GM12878 (cell line): ENCODE results near the gene ESRRB. TPM values are rescaled to one million over a fixed set of nuclear protein-coding genes. Genes with fewer than 3 reads are reported as not detected.

Experiments
- ATAC-seq: fragments of 200-7000 bp; cut with Tn5 transposase; 3 replicates; pipeline ENCODE4 v1.9.1; 2020; ENCODE audit warnings: mild to moderate bottlenecking, moderate library complexity
- BruUV-seq: library from RNA; stranded (reverse); fragments of 400-500 nt; replicated peaks from 2 replicates; lab custom pipeline; 2021; lab: Mats Ljungman, UMichigan
- CTCF ChIA-PET: fragments of 300-600 bp; sonication (Branson Sonifier 250); formaldehyde crosslinking; extraction: SDS; loops from one replicate; lab custom pipeline; 2021; ENCODE audit warnings: inconsistent platforms; lab: Yijun Ruan, JAX
- POLR2A ChIA-PET: fragments of 350-600 bp; formaldehyde crosslinking; extraction: SDS; loops from one replicate; lab custom pipeline; 2021; ENCODE audit warnings: inconsistent platforms; lab: Charles Lee
- RAD21 ChIA-PET: fragments of 300-600 bp; sonication (Branson Sonifier 250); formaldehyde crosslinking; loops from one replicate; lab custom pipeline; 2023; ENCODE audit warnings: antibody characterized with exemption; ENCODE audit not compliant: unreplicated experiment; lab: Charles Lee
- SMC1A ChIA-PET: fragments of 300-600 bp; sonication (Branson Sonifier 250); formaldehyde crosslinking; loops from one replicate; lab custom pipeline; 2023; ENCODE audit not compliant: unreplicated experiment, uncharacterized antibody; lab: Charles Lee
- DNase-seq: peaks from one replicate; pipeline ENCODE4 v3.0.0-alpha.2; 2011; ENCODE audit warnings: low read depth, low spot score
- FAIRE-seq: peaks from 3 replicates; lab custom pipeline; 2011; peaks lifted over from hg19 to GRCh38; lab: Jason Lieb, UNC
- H2AFZ ChIP-seq: 2 replicates; pipeline ENCODE4 v1.6.0; 2011; ENCODE audit warnings: low read depth, low read length, control low read depth; ENCODE audit not compliant: control insufficient read depth
- H3K27ac ChIP-seq: 2 replicates; pipeline ENCODE4 v1.5.1; 2011; ENCODE audit warnings: control low read depth; ENCODE audit not compliant: control insufficient read depth, insufficient read depth
- H3K27me3 ChIP-seq, 2 experiments: replicated peaks in 1 of 2; 2 replicates each; pipeline versions ENCODE4 v1.6.0 to v1.6.1; 2011; ENCODE audit warnings: low read length in 1 of 2; ENCODE audit not compliant: control insufficient read depth in 2 of 2, insufficient read depth in 2 of 2
- H3K36me3 ChIP-seq, 2 experiments: 2 replicates each; pipeline ENCODE4 v1.5.1; 2011; ENCODE audit warnings: low read length in 1 of 2; ENCODE audit not compliant: control insufficient read depth in 2 of 2, insufficient read depth in 2 of 2
- H3K4me1 ChIP-seq: 2 replicates; pipeline ENCODE4 v1.6.1; 2011; ENCODE audit warnings: mild to moderate bottlenecking, low read length, moderate library complexity, mixed read lengths; ENCODE audit not compliant: control insufficient read depth, insufficient read depth
- H3K4me2 ChIP-seq: 2 replicates; pipeline ENCODE4 v1.6.0; 2011; ENCODE audit warnings: control low read depth; ENCODE audit not compliant: control insufficient read depth, insufficient read depth
- H3K4me3 ChIP-seq: fragments of 200-600 bp; sonication (generic); 2 replicates; pipeline ENCODE4 v1.5.1; 2016
- H3K79me2 ChIP-seq: 2 replicates; pipeline ENCODE4 v1.6.0; 2011; ENCODE audit warnings: low read length; ENCODE audit not compliant: control insufficient read depth, insufficient read depth
- H3K9ac ChIP-seq: 2 replicates; pipeline ENCODE4 v1.8.0; 2011; ENCODE audit warnings: low read length, control low read depth, mixed read lengths; ENCODE audit not compliant: control insufficient read depth, insufficient read depth
- H3K9me3 ChIP-seq: replicated peaks from 3 replicates; pipeline ENCODE4 v1.5.1; 2011; ENCODE audit warnings: mild to moderate bottlenecking, low read length; ENCODE audit not compliant: control insufficient read depth, insufficient read depth
- H4K20me1 ChIP-seq: 2 replicates; pipeline ENCODE4 v1.6.0; 2011; ENCODE audit not compliant: control insufficient read depth, insufficient read depth
- TCF7 ChIP-seq: IDR thresholded peaks from 2 replicates; pipeline ENCODE4 v1.6.1; 2014; ENCODE audit warnings: antibody characterized with exemption, borderline replicate concordance
- ZBTB4 ChIP-seq: fragments of 450-650 bp; formaldehyde crosslinking; IDR thresholded peaks from 2 replicates; pipeline ENCODE4 v1.4.0; 2022; ENCODE audit warnings: mild to moderate bottlenecking, moderate library complexity
- WGBS: methylation state at CpG from one replicate; pipeline ENCODE4 v1.1.6; 2016; ENCODE audit warnings: low lambda C conversion rate; ENCODE audit not compliant: insufficient replicate concordance, insufficient coverage; ENCODE audit errors: missing lambda C conversion rate; 5-methylcytosine and 5-hydroxymethylcytosine counted together
- in situ Hi-C: fragments of 300-500 bp; cut with MboI; formaldehyde crosslinking; loops from 9 replicates; pipeline ENCODE4 v1.14.3; 2018; ENCODE audit warnings: mixed read lengths
- intact Hi-C: fragments of 100-400 bp; cut with micrococcal nuclease; formaldehyde crosslinking; loops from one replicate; pipeline ENCODE4 v1.14.2; 2022; ENCODE audit not compliant: unreplicated experiment
- polyA plus RNA-seq, 11 experiments: library from polyadenylated mRNA; depleted of rRNA in 4 of 11; unstranded in 6 of 11; stranded (reverse) in 5 of 11; fragments of >200 nt; fragmentation: Nextera tagmentation in 4 of 11; fragmentation: Illumina TruSeq in 1 of 11; extraction: Ambion mirVana in 4 of 11; extraction: Trizol in 1 of 11; gene quantifications; 1 replicate in 1 of 11; 2 replicates in 10 of 11; pipeline versions ENCODE4 v1.2.1 to v1.2.3, GENCODE V29; 2011 to 2016; ENCODE audit warnings: inconsistent platforms in 2 of 11, missing spikeins in 2 of 11, low read depth in 1 of 11
- total RNA-seq, 4 experiments: library from RNA; depleted of rRNA in 3 of 4; stranded (reverse); fragments of >200 nt in 3 of 4; fragmentation: Illumina TruSeq in 1 of 4; extraction: Trizol in 1 of 4; gene quantifications; 2 replicates each; pipeline versions ENCODE4 v1.2.1 to v1.2.3, GENCODE V29; 2013 to 2021

ESRRB gene
- total and polyA plus RNA-seq, 10 of the 15 experiments (the other 5 are each of a cell fraction or from before 2014, with no cell fraction given): 0.03 to 0.73 (median 0.11) TPM; not detected in 6

- 48% methylated on average over 9 of the region's 9 CpGs for WGBS
- H4K20me1 ChIP-seq: no peaks in the 10 kb centered on the region
- FAIRE-seq (no peak), DNase-seq (no peak), ATAC-seq (no peak)
- H3K4me1 ChIP-seq: no peaks in the 10 kb centered on the region
- no peak overlapping the region for H3K9ac ChIP-seq
- RAD21 ChIA-PET: interaction anchor here (4.7 kb wide), 1 partner anchor 338 kb away, joined by 81 read pairs; no protein-coding TSS in a partner anchor
- SMC1A ChIA-PET: interaction anchor here (3.3 to 4.3 kb wide), 2 partner anchors 336 to 340 kb away, joined by 26 to 60 read pairs; no protein-coding TSS in a partner anchor
- H3K79me2 ChIP-seq: no peaks in the 10 kb centered on the region
- no peaks in the 10 kb centered on the region for H3K27me3 ChIP-seq
- no peak overlapping the region for H3K27ac ChIP-seq
- H3K9me3 ChIP-seq: no peaks in the 10 kb centered on the region
- POLR2A ChIA-PET: no interaction called here
- CTCF ChIA-PET: interaction anchor here (0.7 to 4.9 kb wide), 6 partner anchors 11 to 483 kb away, joined by 3 to 72 read pairs (median 6); no protein-coding TSS in a partner anchor
- intact Hi-C loops: loop anchor here (10.0 kb wide), 2 partner anchors 255 to 485 kb away; no protein-coding TSS in a partner anchor
- no peak overlapping the region for H2AFZ ChIP-seq
- H3K36me3 ChIP-seq: no peaks in the 10 kb centered on the region
- no peak overlapping the region for H3K4me3 ChIP-seq
- in situ Hi-C loops: loop anchor here (5.0 to 10.0 kb wide), 2 partner anchors 338 to 675 kb away; no protein-coding TSS in a partner anchor
- BruUV-seq: no TSS peak
- no peak for TF ChIP-seq ZBTB4 (CRISPR knock-in tag)
- TF ChIP-seq TCF7: no peak
- TF ChIP-seq, all 136 proteins: peak for 0
- no peak overlapping the region for H3K4me2 ChIP-seq
Observed at GRCh38 chr14:76389841-76390240, 13.9 kb downstream of the ESRRB start.
